Measurements from ENCODE around the gene PGLYRP4.

Gene PGLYRP4

DNA sequence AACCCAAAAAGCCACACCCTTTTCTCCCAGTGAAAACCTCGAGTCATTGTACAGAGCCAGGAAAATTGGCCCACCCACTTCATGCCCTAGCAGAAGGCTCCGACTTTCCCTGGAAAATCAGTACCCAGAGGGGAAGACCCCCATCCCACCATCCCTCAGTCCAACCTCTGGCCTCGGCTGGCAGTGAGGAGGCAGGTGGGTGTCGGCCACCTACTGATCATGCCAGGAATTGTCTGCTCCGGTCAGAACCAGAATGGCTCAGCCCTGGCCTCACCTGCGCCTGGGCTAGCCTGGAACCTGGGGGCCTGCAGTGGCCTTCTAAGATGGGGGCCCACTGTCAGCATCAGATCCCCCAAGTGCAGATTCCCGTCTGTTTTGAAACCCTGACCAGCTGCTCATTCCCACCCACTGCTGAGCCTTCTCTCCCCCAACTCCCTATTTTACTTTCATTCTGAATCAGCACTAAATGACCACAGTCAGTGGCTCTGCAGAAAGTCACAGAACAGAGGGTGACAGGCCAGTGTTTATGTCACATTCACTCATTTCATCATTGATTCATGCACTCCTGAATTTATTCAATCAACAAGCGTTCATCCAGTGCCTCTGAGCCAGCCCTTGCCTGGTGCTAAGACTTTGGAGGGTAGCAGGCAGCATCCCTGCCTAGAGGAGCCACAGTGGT, 6.0 kb upstream of the PGLYRP4 start:
- Histone ChIP-seq H3K9me2 (replicated peaks; ENCODE audit: control insufficient read depth, low read length) (no peaks in the 10 kb centered on the region), H3K27ac (ENCODE audit: low read depth, low read length) (no peak overlapping the region), H3K4me3 (ENCODE audit: low read length) (no peak overlapping the region), H3K4me1 (ENCODE audit: control insufficient read depth, low read length) (no peaks in the 10 kb centered on the region), H3F3A (ENCODE audit: control insufficient read depth, insufficient read depth) (no peaks in the 10 kb centered on the region), H3K36me3 (ENCODE audit: control insufficient read depth, low read length) (no peaks in the 10 kb centered on the region), H3K27me3 (ENCODE audit: control insufficient read depth, low read length) (peaks cover 4% of the 10 kb centered on the region), H3K79me2 (ENCODE audit: control insufficient read depth, low read length) (no peaks in the 10 kb centered on the region), H3K4me2 (ENCODE audit: low read length) (no peak overlapping the region), H4K20me1 (ENCODE audit: control insufficient read depth, insufficient read depth, low read depth, low read length) (no peaks in the 10 kb centered on the region), H3K9me3 (ENCODE audit: control insufficient read depth, insufficient read depth, low read length) (no peaks in the 10 kb centered on the region)
- no peak for TF ChIP-seq EZH2phosphoT487 (IDR thresholded peaks at IDR 0.05; ENCODE audit: borderline replicate concordance, low read length)
- TF ChIP-seq, protein P1, sequence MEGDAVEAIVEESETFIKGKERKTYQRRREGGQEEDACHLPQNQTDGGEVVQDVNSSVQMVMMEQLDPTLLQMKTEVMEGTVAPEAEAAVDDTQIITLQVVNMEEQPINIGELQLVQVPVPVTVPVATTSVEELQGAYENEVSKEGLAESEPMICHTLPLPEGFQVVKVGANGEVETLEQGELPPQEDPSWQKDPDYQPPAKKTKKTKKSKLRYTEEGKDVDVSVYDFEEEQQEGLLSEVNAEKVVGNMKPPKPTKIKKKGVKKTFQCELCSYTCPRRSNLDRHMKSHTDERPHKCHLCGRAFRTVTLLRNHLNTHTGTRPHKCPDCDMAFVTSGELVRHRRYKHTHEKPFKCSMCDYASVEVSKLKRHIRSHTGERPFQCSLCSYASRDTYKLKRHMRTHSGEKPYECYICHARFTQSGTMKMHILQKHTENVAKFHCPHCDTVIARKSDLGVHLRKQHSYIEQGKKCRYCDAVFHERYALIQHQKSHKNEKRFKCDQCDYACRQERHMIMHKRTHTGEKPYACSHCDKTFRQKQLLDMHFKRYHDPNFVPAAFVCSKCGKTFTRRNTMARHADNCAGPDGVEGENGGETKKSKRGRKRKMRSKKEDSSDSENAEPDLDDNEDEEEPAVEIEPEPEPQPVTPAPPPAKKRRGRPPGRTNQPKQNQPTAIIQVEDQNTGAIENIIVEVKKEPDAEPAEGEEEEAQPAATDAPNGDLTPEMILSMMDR (IDR thresholded peaks at IDR 0.05; ENCODE audit: low read depth, low read length, poor library complexity, severe bottlenecking): no peak

DNA sequence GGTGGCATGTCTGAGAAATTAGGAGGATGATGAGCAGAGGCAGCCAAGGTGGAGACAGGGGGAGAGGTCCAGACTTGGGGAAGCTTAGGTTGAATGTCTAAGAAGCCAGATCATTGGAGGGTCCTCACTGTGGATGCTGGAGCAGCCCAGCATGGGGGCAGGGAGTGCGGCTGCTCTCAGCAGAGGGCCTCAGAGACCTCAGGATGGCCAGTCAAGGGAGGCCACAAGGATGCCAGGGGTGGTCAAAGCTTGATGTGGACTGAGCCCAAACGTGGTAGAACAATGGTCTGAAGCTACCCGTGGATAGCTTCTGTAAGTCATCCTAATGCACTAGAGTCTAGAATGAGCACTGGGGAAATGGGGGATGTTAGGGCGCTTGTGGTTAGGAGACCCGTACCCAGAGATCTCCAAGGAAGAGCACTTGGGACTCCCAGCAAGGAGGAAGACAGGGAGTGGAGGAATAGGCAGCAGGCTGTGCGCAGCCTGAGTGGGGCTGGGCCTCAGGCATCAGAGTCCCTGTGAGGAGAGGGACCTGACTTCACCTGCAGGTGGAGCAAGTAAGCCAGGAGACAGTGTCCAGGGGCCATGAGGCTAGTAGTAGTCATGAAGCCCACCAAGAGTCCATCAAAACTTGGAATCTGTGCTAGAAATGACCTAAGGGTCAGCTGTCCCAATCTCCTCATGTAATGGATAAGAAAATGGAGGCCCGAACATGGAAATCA, 4.7 kb upstream of the PGLYRP4 start:
- Histone ChIP-seq H4K20me1 (ENCODE audit: control insufficient read depth, insufficient read depth, low read depth, low read length) (no peaks in the 10 kb centered on the region), H3K9me3 (ENCODE audit: control insufficient read depth, insufficient read depth, low read length) (no peaks in the 10 kb centered on the region), H3K9me2 (replicated peaks; ENCODE audit: control insufficient read depth, low read length) (no peaks in the 10 kb centered on the region), H3K36me3 (ENCODE audit: control insufficient read depth, low read length) (no peaks in the 10 kb centered on the region), H3K4me2 (ENCODE audit: low read length) (no peak overlapping the region), H3K27ac (ENCODE audit: low read depth, low read length) (no peak overlapping the region), H3K4me1 (ENCODE audit: control insufficient read depth, low read length) (no peaks in the 10 kb centered on the region), H3K27me3 (ENCODE audit: control insufficient read depth, low read length) (peaks cover 11% of the 10 kb centered on the region), H3K79me2 (ENCODE audit: control insufficient read depth, low read length) (no peaks in the 10 kb centered on the region), H3K4me3 (ENCODE audit: low read length) (no peak overlapping the region), H3F3A (ENCODE audit: control insufficient read depth, insufficient read depth) (no peaks in the 10 kb centered on the region)
- no peak for TF ChIP-seq EZH2phosphoT487 (IDR thresholded peaks at IDR 0.05; ENCODE audit: borderline replicate concordance, low read length)
- TF ChIP-seq, protein P1 (IDR thresholded peaks at IDR 0.05; ENCODE audit: low read depth, low read length, poor library complexity, severe bottlenecking): peak; percentile 46

DNA sequence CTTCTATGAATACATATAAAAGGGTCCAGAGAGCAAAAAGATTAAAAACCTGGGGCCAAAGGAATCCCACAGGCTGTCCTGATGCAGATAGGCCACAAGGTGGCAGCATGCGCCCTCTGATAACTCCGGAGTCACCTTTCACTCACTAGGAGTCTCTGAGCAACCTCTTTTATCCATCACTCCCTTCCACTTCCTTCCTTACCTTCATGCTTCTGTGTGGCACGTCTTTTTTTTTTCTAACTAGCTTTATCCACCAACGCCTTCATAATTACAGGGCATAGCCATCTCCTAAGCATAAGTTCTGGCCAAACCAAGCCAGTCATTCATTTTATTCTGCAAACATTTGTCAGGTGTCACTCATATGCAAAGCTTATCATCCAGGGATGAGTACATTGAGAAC, 3.9 kb upstream of the PGLYRP4 start:
- no peaks in the 10 kb centered on the region for H3K79me2 ChIP-seq (ENCODE audit: control insufficient read depth, low read length)
- H3F3A ChIP-seq (ENCODE audit: control insufficient read depth, insufficient read depth): no peaks in the 10 kb centered on the region
- H3K36me3 ChIP-seq (ENCODE audit: control insufficient read depth, low read length): no peaks in the 10 kb centered on the region
- no peaks in the 10 kb centered on the region for H3K4me1 ChIP-seq (ENCODE audit: control insufficient read depth, low read length)
- TF ChIP-seq, protein P1 (IDR thresholded peaks at IDR 0.05; ENCODE audit: low read depth, low read length, poor library complexity, severe bottlenecking): peak; percentile 75
- TF ChIP-seq EZH2phosphoT487 (IDR thresholded peaks at IDR 0.05; ENCODE audit: borderline replicate concordance, low read length): no peak
- H3K4me3 ChIP-seq (ENCODE audit: low read length): no peak overlapping the region
- no peaks in the 10 kb centered on the region for H3K9me2 ChIP-seq (replicated peaks; ENCODE audit: control insufficient read depth, low read length)
- no peak overlapping the region for H3K4me2 ChIP-seq (ENCODE audit: low read length)
- H3K27ac ChIP-seq (ENCODE audit: low read depth, low read length): no peak overlapping the region
- H4K20me1 ChIP-seq (ENCODE audit: control insufficient read depth, insufficient read depth, low read depth, low read length): no peaks in the 10 kb centered on the region
- H3K27me3 ChIP-seq (ENCODE audit: control insufficient read depth, low read length): peaks cover 11% of the 10 kb centered on the region
- no peaks in the 10 kb centered on the region for H3K9me3 ChIP-seq (ENCODE audit: control insufficient read depth, insufficient read depth, low read length)

All from DOHH2 (cell line).